GM13976 (cell line): ENCODE data around the gene VANGL2.

Experiments used
- DNase-seq: peaks from one replicate; pipeline ENCODE4 v3.0.0; 2012; ENCODE audit warnings: low spot score
- CTCF ChIP-seq: IDR thresholded peaks from 2 replicates; pipeline ENCODE4 v1.5.1; 2012; ENCODE audit warnings: borderline replicate concordance, mild to moderate bottlenecking; ENCODE audit not compliant: insufficient read depth; ENCODE audit errors: extremely low read depth, missing control alignments, control extremely low read depth
- in situ Hi-C: fragments of 300-500 bp; cut with MboI; formaldehyde crosslinking; loops from one replicate; pipeline ENCODE4 v1.12.0; 2022; ENCODE audit warnings: low sequenced_read_pairs, mixed read lengths, inconsistent platforms; ENCODE audit not compliant: unreplicated experiment

VANGL2 gene

DNA sequence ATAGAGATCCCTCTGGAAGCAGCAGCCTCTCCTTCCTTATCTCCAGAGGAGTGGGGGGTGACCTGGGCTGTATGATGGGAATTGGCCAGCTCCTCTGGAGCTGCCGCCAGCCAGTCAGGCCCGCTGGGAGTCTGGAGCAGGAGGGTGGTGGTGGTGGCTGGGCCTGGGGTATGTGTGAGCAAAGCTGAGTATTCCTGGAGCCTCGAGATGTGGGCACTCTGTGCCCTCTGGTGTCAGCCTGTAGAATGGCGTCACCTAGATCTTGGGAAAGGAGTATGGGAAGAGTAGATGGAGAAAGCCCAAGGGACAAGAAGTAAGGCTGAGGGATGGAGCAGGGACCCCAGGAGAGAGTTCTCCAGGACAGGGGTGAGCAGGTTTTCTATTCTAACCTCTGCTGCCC lies 16.0 kb downstream of the VANGL2 start:
- DNase-seq: peak; percentile 50
- TF ChIP-seq CTCF: peak; percentile 5
- in situ Hi-C loops: loop anchor here (25.0 kb wide), 1 partner anchor 546 kb away; the partner anchor contains the start of gene ITLN2

GRCh38 chr1:160418483-160418882 lies 18.1 kb downstream of the VANGL2 start:
- TF ChIP-seq CTCF: no peak
- DNase-seq: peak; percentile 6
- in situ Hi-C loops: loop anchor here (25.0 kb wide), 1 partner anchor 544 kb away; the partner anchor contains the start of gene ITLN2

DNA sequence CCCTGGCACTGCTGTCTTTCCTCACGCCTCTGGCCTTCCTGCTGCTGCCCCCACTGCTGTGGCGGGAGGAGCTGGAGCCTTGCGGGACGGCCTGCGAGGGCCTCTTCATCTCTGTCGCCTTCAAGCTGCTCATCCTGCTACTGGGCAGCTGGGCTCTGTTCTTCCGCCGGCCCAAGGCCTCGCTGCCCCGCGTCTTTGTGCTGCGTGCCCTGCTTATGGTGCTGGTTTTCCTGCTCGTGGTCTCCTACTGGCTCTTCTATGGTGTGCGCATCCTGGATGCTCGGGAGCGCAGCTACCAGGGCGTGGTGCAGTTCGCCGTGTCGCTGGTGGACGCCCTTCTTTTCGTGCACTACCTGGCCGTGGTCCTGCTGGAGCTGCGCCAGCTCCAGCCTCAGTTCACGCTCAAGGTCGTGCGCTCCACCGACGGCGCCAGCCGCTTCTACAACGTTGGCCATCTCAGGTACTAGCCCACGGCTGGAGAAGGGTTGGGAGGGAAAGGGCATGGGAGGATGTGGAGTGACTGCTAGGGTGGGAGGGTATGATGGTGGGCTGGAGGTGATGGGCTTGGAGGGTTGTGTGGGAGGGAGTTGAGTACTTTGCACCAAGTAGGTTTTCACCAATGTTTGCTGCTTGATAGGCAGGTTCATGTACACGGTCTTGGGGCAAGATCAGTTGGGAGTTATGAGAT lies 18.9 kb downstream of the VANGL2 start:
- DNase-seq: peak; percentile 10
- in situ Hi-C loops: loop anchor here (25.0 kb wide), 1 partner anchor 543 kb away; the partner anchor contains the start of gene ITLN2
- no peak for TF ChIP-seq CTCF

DNA sequence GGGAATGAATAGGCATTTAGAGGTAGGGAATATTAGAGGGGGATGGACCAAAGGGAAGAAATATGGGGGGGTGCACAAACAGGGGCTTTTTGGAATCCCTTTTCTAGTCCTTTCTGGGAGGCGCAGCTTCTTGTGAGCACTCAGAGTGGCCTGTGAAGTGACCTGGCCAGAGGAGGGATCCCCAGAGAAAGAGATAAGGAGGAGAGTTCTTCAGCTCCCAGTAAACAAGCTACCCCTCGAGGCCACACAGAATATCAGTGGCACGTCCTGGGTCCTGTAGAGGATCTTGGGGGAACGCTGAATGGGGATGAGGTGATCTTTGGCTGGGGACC lies 19.4 kb downstream of the VANGL2 start:
- no peak for TF ChIP-seq CTCF
- in situ Hi-C loops: loop anchor here (25.0 kb wide), 1 partner anchor 542 kb away; the partner anchor contains the start of gene ITLN2

DNA sequence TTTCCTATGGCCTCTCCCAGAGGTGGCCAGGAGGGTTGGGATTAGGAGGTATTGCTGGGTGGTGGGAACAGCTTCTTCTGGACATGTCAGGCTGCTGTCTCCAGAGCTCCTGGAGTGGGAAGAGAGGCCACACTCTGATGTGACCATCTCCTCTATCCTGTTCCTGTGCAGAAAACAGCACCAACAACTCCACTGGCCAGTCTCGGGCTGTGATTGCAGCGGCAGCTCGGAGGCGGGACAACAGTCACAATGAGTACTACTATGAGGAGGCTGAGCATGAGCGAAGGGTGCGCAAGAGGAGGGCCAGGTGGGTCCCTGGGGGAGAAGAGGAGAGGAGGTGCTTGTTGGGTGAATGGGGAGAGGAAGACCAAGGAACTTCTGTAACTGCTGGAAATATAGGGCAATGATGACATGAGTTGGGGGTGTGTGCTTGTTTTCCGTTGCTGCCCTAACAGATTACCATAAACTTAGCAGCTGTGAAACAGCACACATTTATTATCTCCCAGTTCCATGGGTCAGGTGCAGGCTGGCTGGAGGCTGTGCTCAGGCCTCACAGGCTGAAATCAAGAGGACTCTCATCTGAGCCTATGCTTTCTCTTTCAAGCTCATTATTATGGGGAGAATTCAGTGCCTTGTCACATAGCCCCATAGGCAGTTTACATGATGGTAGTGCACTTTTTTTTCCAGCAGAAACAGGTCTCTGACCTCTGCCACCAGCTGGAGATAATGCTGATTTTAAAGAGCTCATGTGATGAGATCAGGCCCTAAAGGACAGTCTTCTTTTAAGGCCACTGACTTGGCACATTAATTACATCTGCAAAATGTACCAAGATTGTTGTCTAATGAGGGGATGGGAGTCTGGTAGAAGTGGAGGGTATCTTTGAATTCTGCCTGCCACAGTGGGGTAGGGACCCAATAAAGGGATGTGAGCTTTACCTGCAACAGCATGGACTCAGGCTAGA lies 20.8 kb downstream of the VANGL2 start:
- in situ Hi-C loops: loop anchor here (25.0 kb wide), 1 partner anchor 541 kb away; the partner anchor contains the start of gene ITLN2
- peak; percentile 7 for DNase-seq
- TF ChIP-seq CTCF: no peak

More for the DNA sequence above, 19.4 kb downstream of the VANGL2 start:
- no peak for DNase-seq

DNA sequence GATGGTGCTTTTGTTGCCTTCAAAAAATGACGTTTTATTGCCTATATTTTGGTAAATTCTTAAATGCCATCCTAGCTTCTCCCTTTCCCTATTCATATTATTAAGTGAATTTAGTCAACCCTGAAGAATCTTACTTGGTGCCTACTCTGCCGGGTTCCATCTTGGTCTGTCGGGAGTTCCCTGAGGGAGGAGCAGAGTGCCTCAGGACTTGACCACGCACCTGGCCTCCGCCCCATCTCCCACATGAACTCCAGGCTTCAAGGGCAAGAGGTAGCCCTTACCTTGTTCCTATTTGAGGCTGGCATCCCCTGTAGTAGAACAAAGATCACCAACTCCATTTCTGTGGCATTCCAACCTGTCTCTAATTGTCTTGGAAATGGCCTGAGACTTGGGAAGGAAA lies 21.5 kb downstream of the VANGL2 start:
- in situ Hi-C loops: loop anchor here (25.0 kb wide), 1 partner anchor 540 kb away; the partner anchor contains the start of gene ITLN2
- no peak for TF ChIP-seq CTCF

More for the DNA sequence above, 21.5 kb downstream of the VANGL2 start:
- DNase-seq: no peak
